Ovary (tissue), 9 donors: ENCODE results near the gene CREB3L1. TPM values are rescaled to one million over a fixed set of nuclear protein-coding genes. Genes with fewer than 3 reads are reported as not detected.

Experiments used
- DNase-seq, 5 donors: peaks; one replicate each; pipeline ENCODE4 v3.0.0-alpha.2; 2019 to 2020
- H3K27ac ChIP-seq, 2 donors: fragments of 200-600 bp; one replicate each; pipeline versions ENCODE4 v1.5.1 to v1.8.0; 2019 to 2022
- H3K27me3 ChIP-seq: fragments of 200-600 bp; one replicate; pipeline ENCODE4 v1.8.0; 2022
- H3K36me3 ChIP-seq: fragments of 200-600 bp; sonication (generic); one replicate; pipeline ENCODE4 v1.5.1; 2019
- H3K4me1 ChIP-seq: one replicate; pipeline ENCODE4 v1.8.1; 2013; ENCODE audit warnings: mild to moderate bottlenecking, moderate library complexity; ENCODE audit not compliant: insufficient read depth
- H3K4me3 ChIP-seq: fragments of 200-600 bp; sonication (generic); one replicate; pipeline ENCODE4 v1.5.1; 2017
- H3K9me3 ChIP-seq, 2 donors: fragments of 200-600 bp in 1 of 2; sonication (generic) in 1 of 2; one replicate each; pipeline versions ENCODE4 v1.5.1 to v1.8.1; 2013 to 2019; ENCODE audit warnings: mild to moderate bottlenecking in 1 of 2, moderate library complexity in 1 of 2
- CTCF ChIP-seq, 3 donors: fragments of 450-650 bp in 2 of 3; fragments of 200-600 bp in 1 of 3; IDR thresholded peaks; one replicate each; pipeline versions ENCODE4 v1.5.1 to v1.8.0; 2016 to 2022; ENCODE audit warnings: antibody characterized with exemption in 3 of 3, mild to moderate bottlenecking in 1 of 3
- EP300 ChIP-seq: sonication (generic); formaldehyde crosslinking; IDR thresholded peaks from one replicate; pipeline ENCODE4 v1.6.1; 2017; ENCODE audit warnings: antibody characterized with exemption
- POLR2A ChIP-seq: fragments of 450-650 bp; IDR thresholded peaks from one replicate; pipeline ENCODE4 v1.6.1; 2017; ENCODE audit warnings: antibody characterized with exemption, mild to moderate bottlenecking, moderate library complexity
- WGBS, 3 donors: extraction: QIAGEN DNeasy Blood & Tissue Kit in 1 of 3; methylation state at CpG; one replicate each; pipeline versions ENCODE4 v1.1.5 to v1.1.7; 2013 to 2017; 5-methylcytosine and 5-hydroxymethylcytosine counted together
- intact Hi-C, 4 donors: fragments of 100-400 bp; cut with DNase I; formaldehyde crosslinking; loops; one replicate each; pipeline versions ENCODE4 v1.11.0 to v1.15.1; 2022 to 2023
- polyA plus RNA-seq, 2 donors: library from polyadenylated mRNA; stranded (reverse); fragments of 200-250 nt in 1 of 2; fragments of 350-450 nt in 1 of 2; fragmentation: Illumina TruSeq in 1 of 2; extraction: RNeasy Lipid Tissue Mini Kit (QIAGEN cat#74804) in 1 of 2; gene quantifications; one replicate each; pipeline ENCODE4 v1.2.3, GENCODE V29; 2013 to 2014
- total RNA-seq, 7 donors: library from RNA; depleted of rRNA in 2 of 7; stranded (reverse); fragments of >200 nt in 2 of 7; fragmentation: NEBNext Ultra II Directional in 3 of 7; extraction: Animal tissue kit (Norgen Biotek cat#: 25700) in 3 of 7; gene quantifications; one replicate each; pipeline versions ENCODE4 v1.1.0 to v1.2.4, GENCODE V29; 2016 to 2023
- donor health status: DM: no; HTN: no; CAD: no; lungs with moderate emphysema.
- donor health status: DM: no; HTN: no; CAD: no.
- donor health status: Bipolar disorder and iron deficiency.
- donor health status: DM: yes; HTN: yes; CAD: no.
- donor health status: DM: no; HTN: no; CAD: no.
- donor health status: DM: yes; HTN: yes; CAD: no.

Gene CREB3L1
- total and polyA plus RNA-seq, 9 donors: 1.7 to 63.0 (median 7.5) TPM

GRCh38 chr11:46249938-46250744, 27.3 kb upstream of the CREB3L1 start:
- Histone ChIP-seq H3K27me3 (no peaks in the 10 kb centered on the region), H3K4me1 (no peaks in the 10 kb centered on the region), H3K36me3 (no peaks in the 10 kb centered on the region), H3K4me3 (no peak overlapping the region), H3K27ac (no peak overlapping the region), H3K9me3 (no peaks in the 10 kb centered on the region)
- no peak for TF ChIP-seq POLR2A
- TF ChIP-seq EP300: no peak
- no peak for TF ChIP-seq CTCF (IDR thresholded peaks at IDR 0.05)
- intact Hi-C loops: no loop called here
- 86 to 90% (median 90%) methylated on average over 4 of the region's 4 CpGs for WGBS, 3 donors
- DNase-seq: no peak

DNA sequence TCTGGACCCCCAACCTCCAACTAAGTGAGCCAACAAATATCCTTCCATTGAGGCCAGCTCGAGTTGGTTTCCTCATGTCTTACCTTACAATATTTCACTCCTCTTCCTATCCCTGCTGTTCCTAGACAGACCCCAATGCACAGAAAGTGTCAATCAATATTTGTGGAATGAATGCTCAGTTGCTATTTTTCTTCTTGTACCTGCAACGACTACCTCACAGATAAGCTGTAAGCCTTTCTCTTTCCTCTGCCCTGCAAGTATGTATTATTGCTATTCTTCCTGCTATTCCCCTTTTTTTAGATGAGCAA, 26.8 kb upstream of the CREB3L1 start:
- Histone ChIP-seq H3K27me3 (no peaks in the 10 kb centered on the region), H3K4me1 (no peaks in the 10 kb centered on the region), H3K27ac (no peak overlapping the region), H3K4me3 (no peak overlapping the region), H3K36me3 (no peaks in the 10 kb centered on the region), H3K9me3 (no peaks in the 10 kb centered on the region)
- 89 to 96% (median 92%) methylated on average over 2 of the region's 2 CpGs for WGBS, 3 donors
- intact Hi-C loops: no loop called here
- no peak for TF ChIP-seq POLR2A
- no peak for TF ChIP-seq CTCF (IDR thresholded peaks at IDR 0.05)
- TF ChIP-seq EP300: no peak
- no peak for DNase-seq

DNA sequence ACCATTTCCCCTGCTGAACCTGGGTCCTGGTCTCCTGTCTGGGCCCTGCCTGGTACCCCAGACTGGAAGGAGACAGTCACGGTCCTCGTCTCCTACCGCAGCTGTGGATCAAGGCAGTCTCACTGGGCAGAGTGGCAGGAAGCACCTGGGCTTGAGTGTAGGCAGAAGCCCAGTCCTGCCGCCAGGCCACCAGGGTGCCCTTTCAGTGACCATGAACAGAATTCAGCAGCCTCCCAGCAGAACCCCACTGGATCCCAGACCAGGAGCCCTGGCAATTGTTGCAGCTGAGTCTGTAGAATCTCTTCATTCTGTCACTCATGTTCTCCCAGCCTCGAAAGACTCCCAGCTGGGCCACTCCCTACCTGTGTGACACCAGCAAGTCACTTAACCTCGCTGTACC, 25.5 kb upstream of the CREB3L1 start:
- Histone ChIP-seq H3K4me1 (no peaks in the 10 kb centered on the region), H3K4me3 (no peak overlapping the region), H3K27me3 (no peaks in the 10 kb centered on the region), H3K27ac (no peak overlapping the region), H3K9me3 (no peaks in the 10 kb centered on the region), H3K36me3 (no peaks in the 10 kb centered on the region)
- 83 to 86% (median 86%) methylated on average over 6 of the region's 6 CpGs for WGBS, 3 donors
- no peak for TF ChIP-seq CTCF (IDR thresholded peaks at IDR 0.05)
- TF ChIP-seq POLR2A: no peak
- DNase-seq: no peak
- intact Hi-C loops: no loop called here

DNA sequence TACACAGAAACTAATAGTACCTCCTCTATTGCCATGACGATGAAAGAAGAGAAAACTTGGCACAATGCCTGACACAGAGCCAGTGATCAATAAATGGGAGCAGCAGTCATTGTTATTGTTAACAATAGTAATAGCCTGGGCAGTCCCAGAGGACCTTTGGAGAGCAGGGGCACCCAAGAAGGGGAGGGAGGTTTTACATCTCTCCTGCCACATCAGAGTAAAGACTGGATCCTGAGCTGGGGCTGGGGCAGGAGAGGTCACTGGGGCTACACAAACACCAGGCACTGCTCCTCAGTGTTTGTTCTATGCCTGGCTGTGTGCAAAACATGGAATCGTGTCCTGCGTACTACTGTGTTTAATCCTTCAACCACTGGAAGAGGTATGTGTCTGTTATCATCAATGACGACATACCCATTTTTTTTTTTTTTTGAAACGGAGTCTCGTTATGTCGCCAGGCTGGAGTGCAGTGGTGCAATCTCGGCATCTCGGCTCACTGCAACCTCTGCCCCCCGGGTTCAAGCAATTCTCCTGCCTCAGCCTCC, 25.0 kb upstream of the CREB3L1 start:
- Histone ChIP-seq H3K4me3 (no peak overlapping the region), H3K9me3 (no peaks in the 10 kb centered on the region), H3K27me3 (no peaks in the 10 kb centered on the region), H3K27ac (no peak overlapping the region), H3K36me3 (no peaks in the 10 kb centered on the region), H3K4me1 (no peaks in the 10 kb centered on the region)
- TF ChIP-seq EP300 (no peak), POLR2A (no peak), CTCF (IDR thresholded peaks at IDR 0.05) (no peak)
- no peak for DNase-seq
- 67 to 72% (median 72%) methylated on average over 10 of the region's 10 CpGs for WGBS, 3 donors
- intact Hi-C loops: no loop called here
